Activated T-helper 1 cell treated with anti-CD3 and anti-CD28 coated beads, Interleukin-12 subunit alpha, Interleukin-12 subunit beta, Interleukin-2, Interleukin-4 antibody, amounts not matched to agents 30 ng/mL and 10 ng/mL and 1 ng/mL, durations not matched to agents 14 hours and 24 hours and 36 hours (primary cell): ENCODE results near the gene ZER1. TPM values are rescaled to one million over a fixed set of nuclear protein-coding genes. Genes with fewer than 3 reads are reported as not detected.

Experiments
- DNase-seq: peaks from one replicate; pipeline ENCODE4 v3.0.0; 2021; ENCODE audit warnings: low spot score
- H3K27ac Mint-ChIP-seq: one replicate; pipeline ENCODE4 v1.8.0; 2021; ENCODE audit warnings: mild to moderate bottlenecking, mixed read lengths
- H3K27me3 Mint-ChIP-seq: one replicate; pipeline ENCODE4 v1.8.0; 2022; ENCODE audit warnings: mild to moderate bottlenecking, moderate library complexity, mixed read lengths; ENCODE audit not compliant: insufficient read depth
- H3K36me3 Mint-ChIP-seq: one replicate; pipeline ENCODE4 v1.8.0; 2021; ENCODE audit warnings: low read depth, mixed read lengths
- H3K4me1 Mint-ChIP-seq: one replicate; pipeline ENCODE4 v1.8.0; 2021; ENCODE audit warnings: low read depth, mixed read lengths
- H3K4me3 Mint-ChIP-seq: one replicate; pipeline ENCODE4 v1.8.0; 2021; ENCODE audit warnings: mild to moderate bottlenecking, moderate library complexity, mixed read lengths
- H3K9me3 Mint-ChIP-seq: one replicate; pipeline ENCODE4 v1.8.0; 2021; ENCODE audit warnings: mixed read lengths
- intact Hi-C: fragments of 100-400 bp; cut with micrococcal nuclease; formaldehyde crosslinking; loops from one replicate; pipeline ENCODE4 v1.15.1; 2024
- total RNA-seq: library from RNA; stranded (reverse); gene quantifications from 2 replicates; pipeline ENCODE4 v1.2.3, GENCODE V29; 2022

Gene ZER1
- total RNA-seq, 1 donor from 2014 or later, result 21.5 TPM

DNA sequence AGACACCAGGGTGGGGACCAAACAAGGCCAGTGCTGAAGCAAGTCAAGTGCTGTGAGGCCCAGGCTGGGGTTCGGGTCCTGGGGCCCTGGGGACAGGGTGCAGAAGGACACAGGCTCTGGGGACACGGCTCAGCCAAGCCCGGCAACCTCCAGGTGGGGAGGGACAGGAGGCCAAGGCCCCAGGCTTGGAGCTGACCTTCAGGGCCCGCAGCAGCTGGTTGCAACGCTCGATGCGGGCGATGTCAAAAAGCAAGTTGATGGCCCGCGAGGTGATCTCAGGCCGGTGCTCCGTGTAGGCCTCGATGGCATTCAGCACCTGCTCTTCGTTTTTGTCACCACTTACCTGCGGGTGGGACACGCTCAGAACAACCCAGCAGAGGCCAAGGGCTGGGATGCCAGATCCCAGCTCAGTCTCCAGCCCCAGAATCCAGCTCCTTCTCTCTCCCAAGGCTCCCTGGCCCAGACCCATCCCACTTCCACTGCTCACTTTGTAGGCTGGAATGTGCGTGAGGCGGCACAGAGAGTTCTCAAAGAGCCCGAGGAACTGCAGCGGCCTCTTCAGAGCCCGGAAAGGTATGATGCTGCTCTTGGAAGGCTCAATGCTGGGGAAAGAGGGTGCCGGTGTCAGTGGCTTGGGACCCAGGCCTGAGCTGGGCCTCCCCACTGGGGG lies 20.7 kb downstream of the ZER1 start:
- no peaks in the 10 kb centered on the region for H3K9me3 Mint-ChIP-seq
- no peak overlapping the region for H3K4me3 Mint-ChIP-seq
- no peak overlapping the region for H3K27ac Mint-ChIP-seq
- no peaks in the 10 kb centered on the region for H3K4me1 Mint-ChIP-seq
- H3K36me3 Mint-ChIP-seq, result no peaks in the 10 kb centered on the region
- intact Hi-C loops, result no loop called here
- DNase-seq, result no peak
- no peaks in the 10 kb centered on the region for H3K27me3 Mint-ChIP-seq

DNA sequence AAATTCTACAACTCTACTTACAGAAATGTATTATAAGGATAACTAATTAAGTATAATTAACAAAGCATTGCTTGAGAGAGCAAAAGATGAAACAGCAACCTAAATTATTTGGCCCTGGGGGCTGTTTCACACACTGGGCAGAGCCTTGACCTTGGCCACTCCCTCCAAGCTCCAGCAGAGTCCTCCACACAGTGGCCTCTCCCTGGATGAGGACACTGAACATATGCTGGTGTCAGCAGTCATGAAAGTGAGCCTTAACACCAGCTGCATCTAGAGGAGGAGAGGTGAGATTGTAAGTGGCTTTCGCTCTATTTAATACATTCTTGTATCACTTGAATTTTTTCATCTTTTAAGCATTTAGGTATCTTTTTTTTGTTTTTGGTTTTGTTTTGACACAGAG lies 24.5 kb downstream of the ZER1 start:
- H3K27ac Mint-ChIP-seq, result no peak overlapping the region
- H3K4me1 Mint-ChIP-seq, result no peaks in the 10 kb centered on the region
- intact Hi-C loops, result no loop called here
- H3K27me3 Mint-ChIP-seq, result no peaks in the 10 kb centered on the region
- H3K9me3 Mint-ChIP-seq, result no peaks in the 10 kb centered on the region
- DNase-seq, result no peak
- H3K36me3 Mint-ChIP-seq, result no peaks in the 10 kb centered on the region
- no peak overlapping the region for H3K4me3 Mint-ChIP-seq

- H3K27me3 Mint-ChIP-seq, result no peaks in the 10 kb centered on the region
- DNase-seq, result no peak
- no peaks in the 10 kb centered on the region for H3K9me3 Mint-ChIP-seq
- no peak overlapping the region for H3K4me3 Mint-ChIP-seq
- no peak overlapping the region for H3K27ac Mint-ChIP-seq
- H3K36me3 Mint-ChIP-seq, result peaks cover 3% of the 10 kb centered on the region
- intact Hi-C loops, result no loop called here
- H3K4me1 Mint-ChIP-seq, result no peaks in the 10 kb centered on the region
These were observed 28.3 kb downstream of the ZER1 start for GRCh38 chr9:128743421-128743820.

GRCh38 chr9:128742401-128742800 lies 29.3 kb downstream of the ZER1 start:
- H3K36me3 Mint-ChIP-seq, result peaks cover 3% of the 10 kb centered on the region

GRCh38 chr9:128735373-128735772 lies 36.4 kb downstream of the ZER1 start:
- no peak overlapping the region for H3K27ac Mint-ChIP-seq
- no peaks in the 10 kb centered on the region for H3K27me3 Mint-ChIP-seq
- intact Hi-C loops, result no loop called here
- no peaks in the 10 kb centered on the region for H3K4me1 Mint-ChIP-seq
- H3K4me3 Mint-ChIP-seq, result no peak overlapping the region
- peaks cover 8% of the 10 kb centered on the region for H3K36me3 Mint-ChIP-seq
- no peaks in the 10 kb centered on the region for H3K9me3 Mint-ChIP-seq
- no peak for DNase-seq

More at GRCh38 chr9:128742401-128742800, 29.3 kb downstream of the ZER1 start:
- no peaks in the 10 kb centered on the region for H3K9me3 Mint-ChIP-seq
- H3K27ac Mint-ChIP-seq, result no peak overlapping the region
- no peak for DNase-seq
- no peaks in the 10 kb centered on the region for H3K27me3 Mint-ChIP-seq
- no peaks in the 10 kb centered on the region for H3K4me1 Mint-ChIP-seq
- no peak overlapping the region for H3K4me3 Mint-ChIP-seq
- intact Hi-C loops, result no loop called here

- no peaks in the 10 kb centered on the region for H3K4me1 Mint-ChIP-seq
These were observed 38.5 kb downstream of the ZER1 start for GRCh38 chr9:128733256-128733655.

GRCh38 chr9:128732576-128732975 lies 39.2 kb downstream of the ZER1 start:
- DNase-seq, result no peak
- Mint-ChIP-seq H3K36me3 (peaks cover 5% of the 10 kb centered on the region), H3K27me3 (no peaks in the 10 kb centered on the region), H3K4me1 (peaks cover 2% of the 10 kb centered on the region), H3K9me3 (no peaks in the 10 kb centered on the region), H3K4me3 (no peak overlapping the region), H3K27ac (no peak overlapping the region)
- intact Hi-C loops, result loop anchor here (2.0 kb wide), 1 partner anchor 54 kb away; the partner anchor contains the start of gene TBC1D13

More at GRCh38 chr9:128733256-128733655, 38.5 kb downstream of the ZER1 start:
- peaks cover 5% of the 10 kb centered on the region for H3K36me3 Mint-ChIP-seq
- H3K4me3 Mint-ChIP-seq, result no peak overlapping the region
- intact Hi-C loops, result loop anchor here (2.0 kb wide), 1 partner anchor 54 kb away; the partner anchor contains the start of gene TBC1D13
- no peak for DNase-seq
- no peaks in the 10 kb centered on the region for H3K9me3 Mint-ChIP-seq
- H3K27ac Mint-ChIP-seq, result no peak overlapping the region
- H3K27me3 Mint-ChIP-seq, result no peaks in the 10 kb centered on the region

- DNase-seq, result no peak
- Mint-ChIP-seq H3K4me1 (peaks cover 5% of the 10 kb centered on the region), H3K27ac (no peak overlapping the region), H3K9me3 (no peaks in the 10 kb centered on the region), H3K4me3 (no peak overlapping the region), H3K27me3 (no peaks in the 10 kb centered on the region), H3K36me3 (peaks cover 2% of the 10 kb centered on the region)
- intact Hi-C loops, result loop anchor here (2.0 kb wide), 1 partner anchor 55 kb away; the partner anchor contains the start of gene TBC1D13
These were observed 40.0 kb downstream of the ZER1 start for GRCh38 chr9:128731691-128732090.

DNA sequence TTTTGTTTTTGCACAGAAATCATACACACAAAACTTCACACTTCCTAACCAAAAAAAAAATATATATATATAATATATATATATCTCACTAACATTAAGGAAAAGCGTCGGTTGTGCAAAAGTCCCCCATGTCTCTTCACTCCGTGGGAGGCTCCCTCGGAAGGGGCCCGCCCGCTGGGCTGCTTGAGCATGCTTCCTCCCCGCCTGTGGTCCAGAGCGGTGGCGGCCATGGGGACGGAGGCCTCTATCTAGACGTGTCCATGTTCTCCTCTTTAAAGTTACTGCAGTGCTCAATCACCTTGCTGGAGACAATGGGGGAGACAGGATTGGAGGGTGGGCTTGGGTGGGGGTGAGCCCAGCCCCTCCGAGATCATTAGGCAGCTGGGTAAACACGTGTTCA lies 40.6 kb downstream of the ZER1 start:
- Mint-ChIP-seq H3K27ac (no peak overlapping the region), H3K36me3 (peaks cover 2% of the 10 kb centered on the region), H3K27me3 (no peaks in the 10 kb centered on the region), H3K9me3 (no peaks in the 10 kb centered on the region), H3K4me3 (no peak overlapping the region), H3K4me1 (peaks cover 8% of the 10 kb centered on the region)
- DNase-seq, result no peak
- intact Hi-C loops, result no loop called here

DNA sequence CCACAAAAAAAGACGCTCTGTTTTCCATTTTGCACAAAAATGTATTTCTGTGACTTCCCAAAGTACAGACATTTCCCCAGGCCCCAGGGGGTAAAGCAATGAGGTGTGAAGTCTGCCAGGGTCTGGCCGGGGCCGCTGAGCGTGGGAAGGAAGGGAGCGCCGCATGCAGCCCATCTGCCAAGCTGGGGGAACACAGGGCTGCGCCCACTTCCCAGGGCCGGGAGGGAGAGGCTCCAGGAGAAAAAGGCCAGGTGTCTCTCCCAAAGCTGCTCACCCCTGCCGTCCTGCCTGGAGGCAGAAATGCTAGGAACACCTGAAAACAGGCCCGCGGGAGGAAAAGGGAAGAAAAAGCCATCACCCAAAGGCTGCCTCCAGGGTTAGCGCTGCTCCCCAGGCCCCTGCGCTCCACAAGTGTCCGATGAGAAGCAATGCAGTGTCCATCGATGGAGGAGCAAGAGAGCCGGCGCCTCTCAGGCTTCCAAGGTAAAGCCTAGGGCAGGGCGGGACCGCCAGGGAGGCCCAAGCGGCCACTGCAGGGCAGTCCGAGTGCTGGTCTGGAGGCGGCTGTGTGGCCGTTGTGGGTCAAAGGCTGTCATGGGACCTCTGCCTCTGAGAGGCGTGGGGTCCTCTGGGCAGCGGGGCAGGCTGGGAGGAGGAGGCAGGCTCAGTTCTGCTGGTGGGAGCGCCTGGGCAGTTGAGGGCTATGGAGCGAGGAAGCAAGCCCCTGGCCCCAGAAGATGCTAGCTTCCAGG lies 41.8 kb downstream of the ZER1 start:
- H3K9me3 Mint-ChIP-seq, result no peaks in the 10 kb centered on the region

GRCh38 chr9:128729302-128729701 lies 42.4 kb downstream of the ZER1 start:
- intact Hi-C loops, result loop anchor here (10.0 kb wide), 1 partner anchor 215 kb away; the partner anchor contains the start of genes DOLK and NUP188
- H3K36me3 Mint-ChIP-seq, result no peaks in the 10 kb centered on the region
- H3K9me3 Mint-ChIP-seq, result no peaks in the 10 kb centered on the region
- H3K27ac Mint-ChIP-seq, result no peak overlapping the region
- no peak overlapping the region for H3K4me3 Mint-ChIP-seq
- no peaks in the 10 kb centered on the region for H3K27me3 Mint-ChIP-seq
- no peak for DNase-seq
- H3K4me1 Mint-ChIP-seq, result peaks cover 24% of the 10 kb centered on the region

More for the DNA sequence above, 41.8 kb downstream of the ZER1 start:
- intact Hi-C loops, result loop anchor here (10.0 kb wide), 1 partner anchor 215 kb away; the partner anchor contains the start of genes DOLK and NUP188
- Mint-ChIP-seq H3K36me3 (no peaks in the 10 kb centered on the region), H3K27me3 (no peaks in the 10 kb centered on the region), H3K4me3 (no peak overlapping the region), H3K4me1 (peaks cover 18% of the 10 kb centered on the region), H3K27ac (no peak overlapping the region)
- DNase-seq, result no peak

- intact Hi-C loops, result loop anchor here (10.0 kb wide), 1 partner anchor 217 kb away; the partner anchor contains the start of genes DOLK and NUP188
- no peak overlapping the region for H3K27ac Mint-ChIP-seq
- H3K9me3 Mint-ChIP-seq, result no peaks in the 10 kb centered on the region
- no peak overlapping the region for H3K4me3 Mint-ChIP-seq
- no peak for DNase-seq
- no peaks in the 10 kb centered on the region for H3K27me3 Mint-ChIP-seq
- peaks cover 29% of the 10 kb centered on the region for H3K4me1 Mint-ChIP-seq
- H3K36me3 Mint-ChIP-seq, result no peaks in the 10 kb centered on the region
These were observed 43.4 kb downstream of the ZER1 start for GRCh38 chr9:128728298-128728697.

DNA sequence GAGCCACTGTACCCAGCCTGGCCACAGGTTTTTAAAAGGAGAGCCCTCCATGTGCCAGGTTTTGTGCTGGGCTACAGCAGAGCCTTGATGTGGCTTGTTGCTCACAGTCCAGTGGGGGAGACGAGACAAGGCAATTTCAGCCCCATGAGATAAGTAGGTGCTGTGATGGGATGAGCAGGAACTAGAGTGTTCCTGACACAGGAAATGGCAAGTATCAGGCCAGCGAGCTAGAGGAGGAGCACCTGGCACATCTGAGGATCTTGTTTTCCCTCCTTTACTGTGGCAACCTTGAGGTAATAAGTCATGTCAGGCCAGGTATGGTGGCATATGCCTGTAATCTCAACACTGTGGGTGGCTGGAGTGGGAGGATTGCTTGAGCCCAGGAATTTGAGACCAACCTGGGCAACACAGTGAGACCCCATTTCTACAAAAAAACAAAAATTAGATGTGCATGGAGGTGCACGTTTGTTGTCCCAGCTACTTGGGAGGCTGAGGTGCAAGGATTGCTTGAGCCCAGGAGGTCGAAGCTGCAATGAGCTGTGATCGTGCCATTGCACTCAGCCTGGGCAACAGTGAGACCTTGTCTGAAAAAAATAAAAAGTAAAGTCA lies 44.0 kb downstream of the ZER1 start:
- no peaks in the 10 kb centered on the region for H3K9me3 Mint-ChIP-seq
- DNase-seq, result no peak
- no peak overlapping the region for H3K27ac Mint-ChIP-seq
- H3K27me3 Mint-ChIP-seq, result no peaks in the 10 kb centered on the region
- H3K4me1 Mint-ChIP-seq, result peaks cover 35% of the 10 kb centered on the region
- no peaks in the 10 kb centered on the region for H3K36me3 Mint-ChIP-seq
- H3K4me3 Mint-ChIP-seq, result no peak overlapping the region
- intact Hi-C loops, result loop anchor here (10.0 kb wide), 1 partner anchor 217 kb away; the partner anchor contains the start of genes DOLK and NUP188
